ENCODE data around the gene IL23R.

GRCh38 chr1:67188137-67188536 lies 21.9 kb downstream of the IL23R start:
- no peak for TF ChIP-seq POLR2AphosphoS5 (IDR thresholded peaks at IDR 0.05; ENCODE audit: low read depth, low read length)
- no peak for TF ChIP-seq TAF1 (IDR thresholded peaks at IDR 0.05; ENCODE audit: borderline replicate concordance, insufficient read depth, low read length)
- TF ChIP-seq REST (IDR thresholded peaks at IDR 0.05; ENCODE audit: insufficient read depth in 1 of 2, low read depth in 2 of 2, low read length in 2 of 2): no peak
